ENCODE data around the gene RAB40C.

- TF ChIP-seq CTCF (IDR thresholded peaks at IDR 0.05; ENCODE audit: low read length) (no peak), EZH2 (optimal IDR thresholded peaks at IDR 0.05; ENCODE audit: low read depth, low read length) (no peak), EZH2phosphoT487 (IDR thresholded peaks at IDR 0.05; ENCODE audit: low read length) (no peak)
Observed at GRCh38 chr16:557463-558297, 32.2 kb upstream of the RAB40C start.

Data from MM.1S (cell line).